GM10248 (cell line): ENCODE results near the gene SH3BP5.

Experiments used
- CTCF ChIA-PET: fragments of 300-600 bp; sonication (Branson Sonifier 250); formaldehyde crosslinking; extraction: SDS; loops from one replicate; lab custom pipeline; 2021; ENCODE audit warnings: antibody characterized with exemption; lab: Yijun Ruan, JAX
- POLR2A ChIA-PET: fragments of 350-650 bp; sonication (Branson Sonifier 250); formaldehyde crosslinking; extraction: SDS; loops from one replicate; lab custom pipeline; 2020; ENCODE audit warnings: antibody characterized with exemption; lab: Yijun Ruan, JAX
- DNase-seq: peaks from one replicate; pipeline ENCODE4 v3.0.0; 2012; ENCODE audit errors: extremely low spot score
- CTCF ChIP-seq: IDR thresholded peaks from 2 replicates; pipeline ENCODE4 v1.5.1; 2012; ENCODE audit warnings: mild to moderate bottlenecking, low read depth; ENCODE audit errors: extremely low read depth, missing control alignments, control extremely low read depth

The SH3BP5 gene

GRCh38 chr3:15327941-15328340, 4.4 kb downstream of the SH3BP5 start:
- ChIA-PET CTCF (interaction anchor here (0.8 to 8.6 kb wide), 5 partner anchors 10 to 60 kb away, joined by 3 to 69 read pairs (median 6); no protein-coding TSS in a partner anchor), POLR2A (no interaction called here)
- TF ChIP-seq CTCF, result no peak
- no peak for DNase-seq

- DNase-seq, result no peak
- ChIA-PET CTCF (interaction anchor here (1.4 to 1.5 kb wide), 3 partner anchors 8 to 78 kb away, joined by 3 to 5 read pairs (median 3); no protein-coding TSS in a partner anchor), POLR2A (no interaction called here)
- no peak for TF ChIP-seq CTCF
Observed at GRCh38 chr3:15326673-15327072, 5.7 kb downstream of the SH3BP5 start.

DNA sequence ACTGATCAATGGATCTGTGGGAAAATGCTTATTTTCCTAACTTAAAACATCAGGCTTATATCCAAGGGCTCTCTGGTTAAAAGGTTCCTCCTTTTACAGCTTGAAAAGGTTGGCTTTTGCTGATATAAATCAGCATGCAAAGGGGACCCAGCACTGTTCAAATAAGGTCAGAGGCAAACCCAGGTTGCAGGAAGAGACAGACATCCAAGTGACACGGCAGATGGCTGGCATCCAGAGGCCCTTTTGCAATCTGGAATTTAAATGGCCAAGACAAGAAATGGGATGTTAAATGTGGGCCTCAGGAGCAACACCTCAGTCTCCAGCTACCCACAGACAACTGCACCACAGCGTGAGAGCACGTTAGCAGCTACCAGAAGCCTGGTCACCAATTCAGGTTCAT, 6.3 kb downstream of the SH3BP5 start:
- TF ChIP-seq CTCF, result no peak
- POLR2A ChIA-PET, result no interaction called here
- no peak for DNase-seq
- CTCF ChIA-PET, result interaction anchor here (0.9 to 1.5 kb wide), 6 partner anchors 8 to 79 kb away, joined by 3 to 5 read pairs (median 3); no protein-coding TSS in a partner anchor

DNA sequence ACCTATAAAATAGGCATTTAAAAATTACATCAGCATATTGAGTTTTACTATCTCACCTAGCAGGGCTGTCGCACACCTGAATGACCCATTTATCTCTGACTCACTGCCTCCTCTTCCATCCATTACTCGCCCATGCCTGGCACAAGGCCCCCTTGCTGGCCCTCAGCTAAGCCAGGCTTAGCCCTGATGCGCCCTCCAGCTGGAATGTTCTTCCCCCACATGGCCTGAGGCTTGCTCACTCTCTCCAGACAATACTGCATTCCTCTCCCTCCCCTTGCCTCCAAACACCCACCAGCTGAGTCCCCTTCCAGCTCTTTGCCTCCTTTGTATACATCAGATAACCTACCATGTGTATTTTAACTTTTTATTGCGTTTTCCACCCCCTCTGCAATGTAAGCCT, 7.2 kb downstream of the SH3BP5 start:
- no peak for DNase-seq
- ChIA-PET POLR2A (no interaction called here), CTCF (interaction anchor here (0.9 to 2.4 kb wide), 7 partner anchors 9 to 80 kb away, joined by 3 to 6 read pairs (median 3); no protein-coding TSS in a partner anchor)
- no peak for TF ChIP-seq CTCF

DNA sequence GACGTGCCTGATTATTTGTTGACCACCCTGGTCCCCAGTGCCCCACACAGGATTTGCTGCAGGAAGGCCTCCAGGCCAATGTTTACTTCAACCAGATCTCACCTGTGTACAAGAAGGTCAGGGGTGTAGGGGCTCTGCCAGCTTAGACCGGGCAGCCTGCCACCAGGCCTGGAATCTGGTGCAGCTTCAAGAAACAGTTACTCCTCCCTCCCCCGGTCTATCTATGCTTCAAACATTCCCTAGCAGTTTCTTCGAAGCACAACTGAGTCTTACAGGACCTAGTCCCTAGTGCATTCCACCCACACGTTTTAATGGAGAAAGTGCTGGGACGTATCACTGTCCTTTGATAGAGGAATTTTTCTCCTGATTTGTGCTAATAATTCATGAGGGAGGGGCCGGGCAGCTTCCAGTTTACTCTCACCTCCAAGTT, 8.0 kb downstream of the SH3BP5 start:
- ChIA-PET POLR2A (no interaction called here), CTCF (interaction anchor here (1.1 to 2.4 kb wide), 5 partner anchors 8 to 81 kb away, joined by 3 to 9 read pairs (median 6); partner anchors contain the start of gene SH3BP5)
- no peak for TF ChIP-seq CTCF
- no peak for DNase-seq

- ChIA-PET CTCF (interaction anchor here (1.3 to 2.4 kb wide), 5 partner anchors 9 to 82 kb away, joined by 3 to 9 read pairs (median 6); partner anchors contain the start of gene SH3BP5), POLR2A (no interaction called here)
- TF ChIP-seq CTCF, result no peak
- no peak for DNase-seq
Observed at GRCh38 chr3:15323063-15323462, 9.3 kb downstream of the SH3BP5 start.
